HG03135 (cell line): ENCODE results near the gene GRIK5.
"Not testable (repeated sequence)": the region's sequence is repeated elsewhere in the genome, so short reads cannot be mapped to it uniquely, and the experiment has no call there.

Experiments
- ATAC-seq: cut with Tn5 transposase; IDR thresholded peaks from one replicate; pipeline ENCODE4 v1.9.1; 2021; ENCODE audit warnings: mild to moderate bottlenecking, moderate library complexity; ENCODE audit not compliant: unreplicated experiment

Gene GRIK5

DNA sequence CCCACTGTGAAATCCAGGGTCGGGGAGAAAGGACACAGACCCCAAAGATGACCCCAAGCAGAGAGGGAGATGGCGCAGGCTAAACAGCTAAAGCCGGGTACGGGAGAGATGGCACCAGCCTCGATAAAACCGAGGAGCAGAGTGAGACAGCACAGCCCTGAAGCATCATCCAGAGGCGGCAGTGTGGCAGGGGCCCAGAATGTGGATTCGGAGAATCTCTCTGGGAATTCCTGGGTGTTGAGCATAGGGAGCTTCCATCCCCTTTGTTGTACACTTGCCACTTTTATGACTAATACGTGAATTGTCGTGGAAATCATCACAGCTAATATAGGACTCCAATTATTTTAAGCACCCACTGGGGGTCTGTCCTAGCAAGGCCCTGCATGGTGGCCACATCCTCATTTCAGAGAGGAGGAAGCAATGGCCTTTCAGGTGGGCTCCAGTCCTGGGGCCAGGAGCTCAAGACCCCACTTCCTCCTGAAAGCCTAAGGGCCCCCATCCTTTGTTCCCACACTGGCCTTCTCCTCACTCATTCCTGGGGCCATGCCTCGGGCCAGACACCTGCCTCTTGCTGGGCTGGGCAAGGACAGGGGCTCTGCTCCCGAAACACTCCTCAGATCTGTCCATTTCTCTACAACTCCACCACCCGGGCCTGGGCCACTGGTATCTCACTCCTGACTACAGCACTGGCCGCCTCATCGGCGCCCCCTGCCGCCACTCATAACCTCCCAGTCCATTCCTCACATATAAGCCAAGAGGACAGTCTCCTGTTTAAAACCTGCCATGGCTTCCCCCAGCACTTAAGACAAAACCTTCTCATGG, 46.7 kb downstream of the GRIK5 start:
- ATAC-seq, result no peak

DNA sequence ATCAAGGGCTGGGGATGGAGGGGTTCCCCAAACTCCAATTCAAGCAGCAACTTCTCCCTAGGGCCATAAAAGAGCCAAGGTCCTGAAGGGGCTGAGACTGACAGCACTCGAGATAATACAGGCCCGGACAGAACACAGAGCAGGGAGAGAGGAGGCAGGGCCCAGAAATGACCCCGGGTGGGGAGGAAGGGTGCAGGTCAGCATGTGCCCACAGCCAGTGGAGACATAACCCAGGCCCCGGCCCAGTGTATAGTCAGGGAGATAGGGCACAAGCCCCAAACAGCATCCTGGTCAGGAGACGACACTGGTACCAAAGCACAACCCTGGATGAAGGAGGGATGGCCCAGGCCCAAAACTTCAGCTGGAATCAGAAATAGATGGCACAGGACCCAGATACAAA, 47.4 kb downstream of the GRIK5 start:
- ATAC-seq, result no peak

DNA sequence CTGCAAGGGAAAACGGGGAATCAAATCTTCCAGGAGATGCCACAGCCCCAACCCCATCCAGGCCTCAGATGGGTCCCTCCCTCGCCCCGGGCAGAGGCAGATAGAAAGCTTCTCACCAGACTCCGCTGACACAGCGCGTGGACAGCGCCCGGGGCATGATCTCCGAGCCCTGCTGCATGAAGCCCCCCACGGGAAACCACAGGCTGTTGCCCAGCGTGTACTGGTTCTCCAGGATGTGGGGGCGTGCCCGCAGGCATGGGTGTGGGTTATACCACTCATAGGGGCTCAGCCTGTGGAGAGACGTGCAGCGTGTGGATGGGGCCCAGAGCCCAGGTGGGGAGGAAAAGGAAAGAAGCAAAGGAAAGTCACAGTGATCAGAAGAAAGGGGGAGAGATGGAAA, 48.8 kb downstream of the GRIK5 start:
- ATAC-seq, result no peak

DNA sequence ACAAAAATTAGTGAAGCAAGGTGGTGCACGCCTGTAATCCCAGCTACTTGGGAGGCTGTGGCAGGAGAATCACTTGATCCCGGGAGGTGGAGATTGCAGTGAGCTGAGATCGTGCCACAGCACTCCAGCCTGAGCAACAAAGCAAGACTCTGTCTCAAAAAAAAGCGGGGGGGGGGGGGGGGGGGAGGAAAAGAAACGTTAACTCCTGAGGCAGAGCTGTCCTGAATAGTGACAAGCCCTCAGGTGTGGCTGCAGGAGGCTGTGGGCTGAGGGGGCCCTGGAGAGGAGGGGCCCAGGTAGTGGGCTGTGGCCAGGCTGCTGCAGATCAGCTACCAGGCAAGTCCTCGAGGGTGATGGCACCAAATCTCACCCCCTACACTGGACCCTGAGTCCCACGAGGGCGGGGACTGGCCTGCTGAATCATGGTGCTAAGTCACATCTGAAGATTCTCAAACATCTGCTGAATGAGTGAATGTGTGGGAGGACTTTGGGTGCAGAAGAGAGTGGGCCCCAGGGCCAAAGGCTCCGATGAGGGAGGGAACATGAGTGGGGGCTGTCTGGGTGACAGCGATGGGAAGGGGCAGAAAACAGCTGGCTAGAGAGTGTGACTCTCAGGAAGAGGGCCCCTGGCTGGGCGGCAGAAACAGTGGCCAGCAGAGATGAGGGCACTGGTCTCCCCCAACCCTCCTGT, 51.4 kb downstream of the GRIK5 start:
- ATAC-seq, result no peak

DNA sequence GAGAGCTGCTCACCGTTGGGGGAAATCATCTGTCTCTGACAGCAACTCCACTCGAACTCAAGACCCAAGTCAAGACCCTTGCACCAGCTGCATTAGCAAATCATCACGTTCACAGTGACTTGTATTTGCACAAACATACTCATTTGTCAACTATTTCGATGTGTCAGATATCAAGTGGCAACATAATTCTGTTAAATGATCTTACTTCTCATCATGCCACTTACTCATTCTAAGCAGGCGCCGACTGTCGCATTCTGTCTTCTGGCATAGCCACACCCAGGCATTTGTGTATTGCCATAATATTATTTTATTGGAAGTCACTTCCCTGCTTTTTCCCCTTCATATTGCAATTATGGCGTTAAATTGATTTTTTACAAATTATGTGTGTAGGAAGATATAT, 53.0 kb downstream of the GRIK5 start:
- no peak for ATAC-seq

DNA sequence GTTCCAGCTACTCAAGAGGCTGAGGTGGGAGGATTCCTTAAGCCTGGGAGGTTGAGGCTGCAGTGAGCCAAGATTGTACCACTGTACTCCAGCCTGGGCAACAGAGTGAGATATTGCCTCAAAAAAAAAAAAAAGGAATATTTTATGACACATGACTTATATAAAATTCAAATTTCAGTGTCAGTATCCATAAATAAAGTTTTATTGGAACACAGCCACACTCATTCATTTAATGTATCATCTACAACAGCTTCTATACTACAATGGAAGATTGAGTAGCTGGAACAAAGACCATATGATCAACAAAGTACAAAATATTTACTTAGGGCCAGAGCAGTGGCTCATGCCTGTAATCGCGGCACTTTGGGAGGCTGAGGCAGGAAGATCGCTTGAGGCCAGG, 57.3 kb downstream of the GRIK5 start:
- not testable (repeated sequence) for ATAC-seq

DNA sequence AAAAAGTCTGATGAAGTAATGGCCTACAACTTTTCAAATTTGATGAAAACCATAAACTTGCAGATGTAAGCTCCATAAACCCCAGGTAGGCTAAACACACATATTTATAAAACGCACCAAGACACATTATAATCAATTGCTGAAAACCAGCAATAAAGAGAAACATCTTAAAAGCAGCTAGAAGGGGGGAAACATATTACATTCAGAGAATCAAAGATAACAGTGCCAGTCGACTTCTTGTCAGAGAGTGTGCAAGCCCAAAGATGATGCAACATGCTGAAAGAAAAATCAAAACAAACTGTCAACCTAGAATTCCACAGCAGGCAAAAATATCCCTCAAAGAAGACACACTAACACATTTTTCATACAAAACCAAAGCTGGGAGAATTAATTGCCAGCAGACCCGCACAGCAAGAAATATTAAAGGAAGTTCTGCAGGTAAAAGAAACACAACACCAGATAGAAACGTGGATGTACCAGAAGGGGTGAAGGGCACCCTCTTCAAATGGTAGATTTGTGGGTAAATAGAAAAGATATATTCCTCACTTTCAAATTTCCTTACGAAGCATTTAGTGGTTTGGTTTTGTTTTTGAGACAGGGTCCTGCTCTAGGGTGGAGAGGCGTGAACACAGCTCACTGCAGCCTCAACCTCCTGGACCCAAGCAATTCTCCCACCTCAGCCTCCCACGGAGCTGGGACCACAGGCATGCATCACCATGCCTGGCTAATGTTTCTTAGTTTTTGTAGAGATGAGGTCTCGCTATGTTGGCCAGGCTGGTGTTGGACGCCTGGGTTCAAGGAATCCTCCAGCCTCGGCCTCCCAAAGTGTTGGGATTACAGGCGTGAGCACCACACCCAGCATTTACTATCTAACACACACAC, 59.5 kb downstream of the GRIK5 start:
- no peak for ATAC-seq

DNA sequence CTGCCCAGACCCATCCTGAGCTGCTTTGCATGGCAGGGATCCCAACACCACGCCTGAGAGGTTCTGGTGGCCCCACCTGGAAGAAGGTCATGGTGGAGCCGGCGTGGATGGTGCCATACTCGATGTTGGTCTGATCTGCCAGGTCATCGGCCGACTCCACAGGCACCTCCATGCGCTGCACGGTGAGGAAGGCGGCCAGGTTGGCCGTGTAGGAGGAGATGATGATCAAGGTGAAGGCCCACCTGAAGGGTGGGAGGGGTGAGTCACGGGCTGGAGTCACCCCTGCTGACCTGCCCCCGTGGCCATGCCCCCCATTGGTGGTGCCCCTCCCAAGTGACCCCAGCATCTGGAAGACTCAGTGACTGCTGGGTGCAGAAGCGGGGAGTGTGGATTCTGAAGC, 63.4 kb downstream of the GRIK5 start:
- no peak for ATAC-seq

DNA sequence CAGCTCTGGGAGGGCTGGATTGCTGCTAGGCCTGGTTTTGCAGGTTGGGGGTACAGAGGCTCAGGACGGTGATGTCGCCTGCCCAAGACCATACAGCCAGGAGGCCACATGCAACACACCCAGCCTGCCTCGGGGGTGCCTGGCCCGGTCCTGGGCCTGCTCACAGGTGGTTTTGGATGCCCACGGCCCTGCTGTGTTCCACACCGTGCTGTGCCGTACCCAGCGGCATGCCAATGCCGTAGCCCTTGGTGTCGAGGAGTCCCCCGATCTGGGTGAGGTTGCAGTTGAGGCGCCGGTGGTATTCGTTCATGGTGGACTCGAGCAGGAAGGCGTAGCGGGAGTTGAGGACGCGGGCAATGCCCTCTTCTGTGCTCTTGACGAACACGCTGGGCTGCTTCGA, 64.5 kb downstream of the GRIK5 start:
- no peak for ATAC-seq

DNA sequence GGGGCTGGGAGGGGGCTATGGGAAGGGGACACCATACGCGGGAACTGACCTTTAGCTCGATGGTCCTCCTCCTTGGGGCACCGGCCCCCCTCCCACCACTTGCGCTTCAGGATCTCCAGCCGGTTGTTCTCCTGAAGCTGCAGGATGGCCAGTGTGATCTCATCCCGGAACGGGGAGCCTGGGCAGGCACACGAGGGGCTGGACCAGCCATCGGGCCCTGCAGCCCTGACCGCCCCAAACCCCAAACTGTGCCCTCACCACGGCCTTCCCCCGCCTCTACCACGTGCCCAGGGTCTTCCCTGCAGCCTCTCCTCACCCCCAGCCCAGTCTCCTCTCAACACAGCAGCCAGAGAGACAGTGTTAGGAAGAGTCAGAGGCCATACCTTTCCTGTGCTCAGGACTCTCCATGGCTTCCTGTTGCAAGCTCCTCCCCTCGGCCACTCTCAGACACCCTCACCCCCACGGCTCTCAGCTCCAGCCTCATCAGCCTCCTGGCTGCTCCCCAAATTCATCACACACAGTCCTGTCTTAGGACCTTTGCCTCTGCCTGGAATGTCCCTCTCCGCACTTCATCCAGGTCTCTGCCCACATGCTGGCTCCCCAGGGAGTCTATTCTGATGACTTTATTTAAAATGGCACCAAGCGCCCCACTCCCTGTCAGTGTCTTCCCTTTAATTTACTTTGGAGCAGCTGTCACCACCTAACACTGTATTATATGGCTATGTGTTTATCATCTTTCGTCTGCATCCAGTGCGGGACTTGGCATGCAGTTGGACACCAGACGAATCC, 66.3 kb downstream of the GRIK5 start:
- no peak for ATAC-seq

DNA sequence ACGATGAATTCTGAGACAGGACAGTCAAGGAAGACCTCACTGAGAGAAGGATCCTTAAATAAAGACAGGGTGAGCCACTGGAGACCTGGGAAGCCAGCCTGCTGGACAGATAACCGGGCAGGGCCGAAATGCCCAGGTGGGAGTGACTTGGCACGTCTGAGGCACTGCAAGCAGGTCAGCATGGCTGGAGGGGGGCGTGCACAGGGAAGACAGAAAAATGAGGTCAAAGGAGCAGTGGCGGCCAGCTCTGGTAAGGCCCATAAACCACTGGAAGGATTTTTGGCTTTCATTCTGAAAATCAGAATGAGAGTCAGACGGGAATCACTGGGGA, 70.2 kb downstream of the GRIK5 start:
- no peak for ATAC-seq

DNA sequence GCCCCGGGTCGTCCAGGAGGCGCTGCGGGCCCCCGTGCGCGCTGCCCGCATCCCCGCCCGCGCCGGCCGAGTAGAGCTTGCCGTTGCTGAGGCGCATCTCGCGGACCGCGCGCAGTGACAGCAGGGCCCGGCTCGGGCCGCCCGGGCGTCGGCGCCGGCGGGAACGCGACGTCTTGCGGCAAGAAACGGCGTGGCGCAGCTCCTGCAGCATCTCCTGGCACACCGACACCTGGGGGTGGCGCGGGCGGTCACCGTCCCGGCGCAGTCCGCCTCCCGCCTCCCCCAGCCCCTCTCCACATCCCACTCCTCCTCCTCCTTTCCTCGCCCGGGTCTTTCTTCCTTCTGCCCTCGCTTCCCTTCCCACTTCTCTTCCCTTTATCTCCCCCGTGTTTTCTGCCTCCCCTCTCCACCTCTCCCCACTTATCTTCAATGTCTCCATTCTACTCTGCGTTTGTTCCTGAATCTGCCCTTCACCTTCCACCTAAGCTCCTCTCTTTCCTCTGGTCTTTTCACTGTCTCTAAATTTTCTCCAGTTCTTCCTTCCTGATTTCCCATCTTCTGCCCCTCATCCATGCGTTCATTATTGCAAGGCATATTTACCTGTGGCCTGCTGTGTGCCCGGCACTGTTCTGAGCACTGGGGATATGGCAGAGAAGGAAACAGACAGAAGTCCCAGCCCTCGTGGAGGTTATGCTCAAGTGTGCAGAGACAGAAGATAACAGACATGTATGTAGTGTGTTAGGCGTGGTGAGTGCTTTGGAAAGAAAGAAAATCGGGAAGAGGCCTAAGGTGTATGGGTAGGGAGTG, 70.7 kb downstream of the GRIK5 start:
- ATAC-seq, result no peak

DNA sequence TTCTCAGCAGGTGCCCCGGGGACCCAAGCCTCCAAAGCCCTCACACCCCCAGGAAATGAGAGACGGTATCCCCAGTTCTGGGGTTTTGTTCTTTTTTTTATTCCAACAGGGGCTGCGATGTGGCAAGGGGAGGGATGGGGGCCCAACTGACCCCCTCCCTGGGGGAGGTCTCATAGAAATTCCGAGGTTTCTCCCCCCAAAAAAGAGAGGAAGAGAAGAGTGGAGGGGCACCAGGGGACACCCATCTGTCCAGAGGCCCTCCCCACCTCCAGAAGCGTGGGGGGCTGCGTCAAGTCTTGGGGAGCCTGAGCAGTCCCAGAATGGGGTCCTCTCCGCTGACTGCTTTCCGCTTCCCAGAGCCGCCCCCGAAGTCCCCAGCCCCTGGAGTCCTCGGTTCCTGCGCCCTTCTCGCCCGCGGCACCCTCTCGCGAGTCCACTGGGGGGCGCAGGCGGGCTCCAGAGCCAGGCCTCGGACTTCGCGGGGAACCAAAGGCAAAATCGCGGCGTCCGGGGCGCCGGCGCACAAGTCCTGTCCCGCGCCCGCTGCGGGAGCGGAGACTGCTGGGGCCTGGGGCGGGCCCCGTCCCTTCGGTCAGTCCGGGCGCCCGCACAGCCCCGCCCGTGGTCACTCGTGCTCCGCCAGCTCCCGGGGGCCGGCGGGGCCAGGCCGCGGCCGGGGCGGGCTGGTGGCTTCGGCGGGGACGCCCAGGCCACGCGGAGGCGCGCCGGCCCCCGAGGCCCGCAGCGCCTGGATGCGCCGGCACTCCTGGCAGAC, 71.6 kb downstream of the GRIK5 start:
- ATAC-seq, result no peak

DNA sequence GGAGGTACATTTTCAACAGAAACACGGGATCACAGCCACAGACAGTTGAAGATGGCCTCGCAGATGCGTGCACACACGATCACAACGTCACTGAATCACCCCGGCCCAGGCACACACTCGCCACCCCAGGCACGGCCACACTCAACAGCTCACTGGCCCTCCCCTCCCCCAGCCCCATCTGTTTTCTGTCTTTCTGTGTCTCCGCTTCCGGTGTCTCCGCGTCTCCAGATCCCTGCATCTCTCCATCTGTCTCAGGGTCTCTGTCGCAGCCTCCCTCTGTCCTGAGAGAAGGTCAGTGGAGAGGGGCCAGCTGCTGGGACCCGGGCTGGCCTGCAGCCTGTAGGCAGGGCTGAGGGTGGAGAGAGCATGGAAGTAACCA, 72.2 kb downstream of the GRIK5 start:
- no peak for ATAC-seq

DNA sequence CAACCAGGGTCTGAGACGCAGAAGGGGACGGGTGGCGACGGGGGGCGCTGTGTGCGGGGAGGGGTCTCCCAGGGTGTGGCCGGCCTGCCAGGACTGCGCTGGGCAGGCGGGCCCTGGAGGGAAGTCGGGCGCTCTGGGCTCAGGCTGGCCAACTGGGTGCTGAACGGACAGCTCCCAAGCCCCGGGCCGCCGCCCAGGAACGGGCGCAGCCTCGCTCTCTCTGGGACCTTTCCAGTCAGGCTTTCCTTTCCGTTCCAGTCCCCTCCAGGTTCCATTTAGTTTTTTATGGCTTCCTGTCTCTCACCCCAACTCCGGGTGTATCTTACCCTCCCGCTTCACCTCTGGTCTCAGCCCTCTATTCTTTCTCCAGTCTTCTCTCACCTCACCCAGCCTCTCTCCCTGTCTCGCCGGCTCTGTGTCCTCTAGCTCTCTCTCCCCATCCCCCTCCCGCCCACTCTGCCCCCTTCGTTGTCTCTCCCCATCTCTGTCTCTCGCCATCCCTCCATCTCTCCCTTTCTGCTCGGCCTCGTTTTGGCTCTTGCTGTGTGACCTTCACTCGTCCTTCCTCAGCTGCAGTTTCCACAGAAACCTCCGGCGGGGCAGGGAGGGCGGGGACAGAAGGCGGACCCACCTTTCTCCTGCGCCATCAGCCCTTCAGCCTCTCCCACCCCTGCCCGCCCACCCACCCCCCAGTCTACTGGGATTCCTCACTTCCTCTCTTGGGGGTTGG, 72.7 kb downstream of the GRIK5 start:
- ATAC-seq, result no peak

DNA sequence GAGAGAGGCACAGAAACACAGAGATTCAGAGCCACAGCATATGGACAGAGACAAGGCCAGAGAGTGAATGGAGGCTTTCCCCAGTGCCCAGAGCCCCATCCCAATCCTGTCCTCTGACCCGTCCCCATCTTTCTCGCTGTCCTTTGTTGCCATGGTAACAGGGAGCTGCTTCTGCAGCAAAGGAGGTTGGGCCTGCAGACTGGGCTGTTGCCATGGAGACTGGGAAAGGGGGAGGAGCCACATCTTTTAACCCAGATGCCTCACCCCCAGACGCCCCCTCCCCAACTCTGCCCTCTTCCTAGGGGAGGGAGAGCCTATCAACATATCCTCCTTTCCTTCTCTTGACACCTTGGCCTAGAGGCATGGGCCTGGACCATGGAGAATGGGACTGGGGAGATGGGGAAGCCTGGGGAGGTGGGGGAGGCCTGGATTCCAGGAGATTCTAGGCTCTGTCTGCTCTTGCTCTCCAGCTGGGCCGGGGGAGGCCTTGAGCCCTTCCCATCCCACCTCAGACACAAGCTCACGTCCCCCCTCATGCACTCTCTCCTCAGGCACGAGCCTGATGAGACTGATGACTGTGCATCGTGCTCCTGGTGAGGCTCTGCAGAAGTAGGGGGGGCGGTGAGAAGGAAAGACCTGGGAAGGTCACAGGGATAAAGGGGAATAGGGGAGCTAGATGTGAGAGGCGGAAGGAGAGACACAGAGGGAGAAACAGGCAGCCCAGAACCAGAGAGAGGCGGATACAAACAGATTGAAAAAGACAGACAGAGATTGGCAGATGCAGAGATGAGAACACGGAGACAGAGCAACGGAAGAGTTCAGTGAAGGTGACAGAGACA, 73.8 kb downstream of the GRIK5 start:
- no peak for ATAC-seq

DNA sequence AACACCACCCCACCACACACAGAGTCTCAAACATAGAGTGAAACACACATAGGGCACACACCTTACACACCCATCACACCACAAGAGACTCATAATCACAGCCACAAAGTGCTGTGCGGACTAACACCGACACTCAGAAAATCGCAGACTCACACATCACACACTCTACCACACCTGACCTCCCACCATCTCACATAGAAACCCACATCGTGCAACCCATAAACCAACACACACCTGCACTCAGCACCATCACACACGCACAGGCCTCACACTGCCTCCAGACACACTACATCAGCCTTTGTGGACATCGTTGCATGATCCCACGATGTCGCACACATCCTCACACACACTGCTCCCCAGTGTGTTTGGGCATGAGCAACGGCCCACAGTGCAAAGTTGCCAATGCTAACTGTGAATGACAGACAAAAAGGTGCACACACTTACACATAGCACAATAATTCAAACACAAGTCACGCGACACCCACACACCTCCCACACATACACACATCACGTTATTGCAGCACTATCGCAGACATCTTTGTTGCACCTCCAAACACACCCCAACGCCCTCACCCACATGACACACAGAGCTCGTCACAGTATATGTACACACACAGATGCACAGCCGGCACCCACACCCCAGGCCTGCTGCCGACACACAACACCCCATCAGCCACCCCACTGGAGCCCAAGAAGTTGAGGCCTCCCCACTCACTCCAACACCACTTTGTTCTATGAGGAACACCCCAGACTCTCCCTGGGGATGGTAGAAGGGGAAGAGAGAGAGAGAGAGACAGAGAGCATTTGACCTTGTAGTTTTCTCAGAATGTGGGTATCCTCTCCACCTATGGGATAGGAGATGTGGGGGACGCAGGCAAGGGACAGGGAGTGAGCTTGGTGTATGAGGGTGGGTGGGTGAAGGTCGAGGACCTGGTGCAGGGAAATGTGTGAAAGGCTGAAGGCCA, 74.7 kb downstream of the GRIK5 start:
- ATAC-seq, result no peak
